DOHH2 (cell line): Measurements from ENCODE around the gene POU2F2.
"Not testable (repeated sequence)": the region's sequence is repeated elsewhere in the genome, so short reads cannot be mapped to it uniquely, and the experiment has no call there.

Experiments used
- H3F3A ChIP-seq: fragments of 200-600 bp; sonication (generic), shearing (Covaris generic); 2 replicates; pipeline ENCODE4 v1.6.0; 2016; ENCODE audit warnings: antibody characterized with exemption, mild to moderate bottlenecking; ENCODE audit not compliant: control insufficient read depth, insufficient read depth
- H3K27ac ChIP-seq: fragments of 200-600 bp; sonication (generic); 2 replicates; pipeline ENCODE4 v1.5.1; 2014; ENCODE audit warnings: low read depth, mild to moderate bottlenecking, low read length, moderate library complexity
- H3K27me3 ChIP-seq: fragments of 200-600 bp; sonication (generic); 2 replicates; pipeline ENCODE4 v1.6.1; 2014; ENCODE audit warnings: mild to moderate bottlenecking, low read length, mixed read lengths; ENCODE audit not compliant: control insufficient read depth
- H3K36me3 ChIP-seq: fragments of 200-600 bp; sonication (generic); 2 replicates; pipeline ENCODE4 v1.6.1; 2014; ENCODE audit warnings: mild to moderate bottlenecking, low read length, moderate library complexity, mixed read lengths; ENCODE audit not compliant: control insufficient read depth
- H3K4me1 ChIP-seq: fragments of 200-600 bp; sonication (generic); 2 replicates; pipeline ENCODE4 v1.6.1; 2014; ENCODE audit warnings: mild to moderate bottlenecking, low read length, mixed read lengths; ENCODE audit not compliant: control insufficient read depth
- H3K4me2 ChIP-seq: fragments of 200-600 bp; sonication (generic); 2 replicates; pipeline ENCODE4 v1.6.0; 2014; ENCODE audit warnings: mild to moderate bottlenecking, low read length, moderate library complexity
- H3K4me3 ChIP-seq: fragments of 200-600 bp; sonication (generic); 2 replicates; pipeline ENCODE4 v1.5.1; 2014; ENCODE audit warnings: mild to moderate bottlenecking, low read length, mixed read lengths
- H3K79me2 ChIP-seq: fragments of 200-600 bp; sonication (generic); 2 replicates; pipeline ENCODE4 v1.6.1; 2014; ENCODE audit warnings: mild to moderate bottlenecking, low read length, mixed read lengths; ENCODE audit not compliant: control insufficient read depth
- H3K9me2 ChIP-seq: fragments of 200-600 bp; sonication (generic); replicated peaks from 2 replicates; pipeline ENCODE4 v1.6.1; 2014; ENCODE audit warnings: mild to moderate bottlenecking, low read length, mixed read lengths; ENCODE audit not compliant: control insufficient read depth
- H3K9me3 ChIP-seq: fragments of 200-600 bp; sonication (generic); 2 replicates; pipeline ENCODE4 v1.6.1; 2014; ENCODE audit warnings: antibody characterized with exemption, low read length, mixed read lengths; ENCODE audit not compliant: control insufficient read depth, insufficient read depth
- H4K20me1 ChIP-seq: fragments of 200-600 bp; sonication (generic); 2 replicates; pipeline ENCODE4 v1.6.0; 2014; ENCODE audit warnings: low read depth, mild to moderate bottlenecking, antibody characterized with exemption, low read length, moderate library complexity; ENCODE audit not compliant: control insufficient read depth, insufficient read depth
- EZH2phosphoT487 ChIP-seq: fragments of 200-600 bp; sonication (generic); IDR thresholded peaks from 2 replicates; pipeline ENCODE4 v1.6.1; 2017; ENCODE audit warnings: borderline replicate concordance, mild to moderate bottlenecking, antibody characterized with exemption, low read length, moderate library complexity, mixed read lengths
- TF ChIP-seq, protein P1 (sequence below): fragments of 200-600 bp; sonication (generic); IDR thresholded peaks from one replicate; pipeline ENCODE4 v1.5.1; 2014; ENCODE audit warnings: antibody characterized with exemption, mild to moderate bottlenecking, low read depth, low read length; ENCODE audit not compliant: poor library complexity, severe bottlenecking

The POU2F2 gene

DNA sequence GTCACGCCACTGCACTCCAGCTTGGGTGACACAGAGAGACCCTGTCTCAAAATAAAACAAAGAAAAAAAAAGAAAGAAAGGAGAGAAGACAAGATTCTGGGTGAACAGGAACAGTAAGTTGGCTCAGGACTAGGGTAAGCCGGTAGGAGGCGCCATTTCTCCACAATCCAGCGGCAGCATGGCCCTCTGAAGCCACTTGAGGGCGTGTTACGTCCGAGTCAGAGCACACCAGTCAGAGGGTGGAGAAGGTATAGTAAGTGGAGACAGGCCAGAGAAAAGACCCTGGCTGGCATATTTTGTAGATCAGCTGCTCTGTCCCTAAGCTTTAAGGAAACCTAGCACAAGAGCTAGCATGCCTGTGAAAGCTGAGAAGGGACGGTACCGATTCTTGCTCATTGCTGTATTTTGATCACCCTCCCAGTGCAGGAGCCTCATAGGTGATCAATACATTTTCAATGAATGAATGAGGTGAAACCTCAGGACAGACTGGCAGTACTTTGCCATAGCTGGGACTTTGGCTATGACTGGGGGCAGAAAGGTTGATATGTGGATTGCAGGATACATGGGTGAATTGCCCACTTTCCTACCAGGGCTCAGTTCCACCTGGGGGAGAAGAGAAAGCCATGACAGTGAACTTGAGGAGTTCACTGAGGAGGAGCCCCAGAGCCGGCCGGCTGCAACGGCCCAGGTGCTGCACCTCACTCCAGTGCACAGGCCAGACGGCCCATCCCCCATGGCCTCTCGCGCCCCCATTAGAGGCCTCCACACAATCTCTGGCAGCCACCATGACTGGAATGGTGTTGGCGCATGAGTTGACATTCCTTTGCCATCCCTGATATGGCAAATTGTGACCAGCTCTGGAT lies 23.5 kb downstream of the POU2F2 start:
- H3K9me2 ChIP-seq: no peaks in the 10 kb centered on the region
- peaks cover 35% of the 10 kb centered on the region for H3F3A ChIP-seq
- peaks cover 91% of the 10 kb centered on the region for H3K36me3 ChIP-seq
- no peaks in the 10 kb centered on the region for H4K20me1 ChIP-seq
- peaks cover 59% of the 10 kb centered on the region for H3K4me1 ChIP-seq
- peak overlapping the region; percentile 63 for H3K4me3 ChIP-seq
- peak overlapping the region; percentile 90 for H3K27ac ChIP-seq
- H3K27me3 ChIP-seq: no peaks in the 10 kb centered on the region
- TF ChIP-seq, protein P1, sequence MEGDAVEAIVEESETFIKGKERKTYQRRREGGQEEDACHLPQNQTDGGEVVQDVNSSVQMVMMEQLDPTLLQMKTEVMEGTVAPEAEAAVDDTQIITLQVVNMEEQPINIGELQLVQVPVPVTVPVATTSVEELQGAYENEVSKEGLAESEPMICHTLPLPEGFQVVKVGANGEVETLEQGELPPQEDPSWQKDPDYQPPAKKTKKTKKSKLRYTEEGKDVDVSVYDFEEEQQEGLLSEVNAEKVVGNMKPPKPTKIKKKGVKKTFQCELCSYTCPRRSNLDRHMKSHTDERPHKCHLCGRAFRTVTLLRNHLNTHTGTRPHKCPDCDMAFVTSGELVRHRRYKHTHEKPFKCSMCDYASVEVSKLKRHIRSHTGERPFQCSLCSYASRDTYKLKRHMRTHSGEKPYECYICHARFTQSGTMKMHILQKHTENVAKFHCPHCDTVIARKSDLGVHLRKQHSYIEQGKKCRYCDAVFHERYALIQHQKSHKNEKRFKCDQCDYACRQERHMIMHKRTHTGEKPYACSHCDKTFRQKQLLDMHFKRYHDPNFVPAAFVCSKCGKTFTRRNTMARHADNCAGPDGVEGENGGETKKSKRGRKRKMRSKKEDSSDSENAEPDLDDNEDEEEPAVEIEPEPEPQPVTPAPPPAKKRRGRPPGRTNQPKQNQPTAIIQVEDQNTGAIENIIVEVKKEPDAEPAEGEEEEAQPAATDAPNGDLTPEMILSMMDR: peak; percentile 100
- no peak for TF ChIP-seq EZH2phosphoT487
- H3K4me2 ChIP-seq: peak overlapping the region; percentile 84
- no peaks in the 10 kb centered on the region for H3K9me3 ChIP-seq
- peaks cover 66% of the 10 kb centered on the region for H3K79me2 ChIP-seq

- Histone ChIP-seq H3K27ac (no peak overlapping the region), H3K4me2 (no peak overlapping the region), H3K27me3 (no peaks in the 10 kb centered on the region), H3K9me2 (no peaks in the 10 kb centered on the region), H4K20me1 (no peaks in the 10 kb centered on the region), H3K36me3 (peaks cover 84% of the 10 kb centered on the region), H3F3A (peaks cover 17% of the 10 kb centered on the region), H3K79me2 (peaks cover 45% of the 10 kb centered on the region), H3K4me3 (no peak overlapping the region), H3K4me1 (peaks cover 25% of the 10 kb centered on the region), H3K9me3 (no peaks in the 10 kb centered on the region)
- TF ChIP-seq, protein P1: no peak
- no peak for TF ChIP-seq EZH2phosphoT487
Measured at GRCh38 chr19:42105368-42105767, 26.9 kb downstream of the POU2F2 start.

- Histone ChIP-seq H4K20me1 (no peaks in the 10 kb centered on the region), H3F3A (0 out of 2 replicates have a peak, but pooled peaks cover 2% of the 10 kb centered on the region), H3K36me3 (peaks cover 85% of the 10 kb centered on the region), H3K4me1 (peaks cover under 1% of the 10 kb centered on the region; the same call in 1 of the 2 replicates), H3K79me2 (peaks cover 36% of the 10 kb centered on the region), H3K4me2 (no peak overlapping the region), H3K27ac (no peak overlapping the region), H3K9me2 (no peaks in the 10 kb centered on the region), H3K27me3 (no peaks in the 10 kb centered on the region), H3K9me3 (no peaks in the 10 kb centered on the region), H3K4me3 (no peak overlapping the region)
- TF ChIP-seq, protein P1: no peak
- TF ChIP-seq EZH2phosphoT487: no peak
Measured at GRCh38 chr19:42102877-42103276, 29.4 kb downstream of the POU2F2 start.

GRCh38 chr19:42100241-42100640 lies 32.0 kb downstream of the POU2F2 start:
- H3K9me2 ChIP-seq, H3K4me1 ChIP-seq, H3K27me3 ChIP-seq, H4K20me1 ChIP-seq, H3F3A ChIP-seq, H3K9me3 ChIP-seq, H3K4me3 ChIP-seq, H3K4me2 ChIP-seq, H3K27ac ChIP-seq: not testable (repeated sequence)
- Histone ChIP-seq H3K79me2 (peaks cover 20% of the 10 kb centered on the region), H3K36me3 (peaks cover 86% of the 10 kb centered on the region)
